RWPE2 (cell line): Measurements from ENCODE around the gene ONECUT1.

Experiments
- ATAC-seq: fragments of 200-7000 bp; cut with Tn5 transposase; 3 replicates; pipeline ENCODE4 v1.9.1; 2021; ENCODE audit warnings: low read depth
- DNase-seq: peaks from one replicate; pipeline ENCODE4 v3.0.0-alpha.2; 2020; ENCODE audit warnings: low spot score
- H3K27ac ChIP-seq: fragments of 450-650 bp; 2 replicates; pipeline ENCODE4 v1.5.1; 2017; ENCODE audit warnings: mild to moderate bottlenecking; ENCODE audit not compliant: poor library complexity, severe bottlenecking
- H3K27me3 ChIP-seq: fragments of 250-450 bp; sonication (Bioruptor Pico); 2 replicates; pipeline ENCODE4 v1.5.1; 2021; ENCODE audit warnings: mild to moderate bottlenecking, moderate library complexity; ENCODE audit not compliant: insufficient read depth, poor library complexity, severe bottlenecking
- H3K36me3 ChIP-seq: fragments of 250-450 bp; sonication (Bioruptor Pico); 2 replicates; pipeline ENCODE4 v1.5.1; 2020; ENCODE audit warnings: low read depth, mild to moderate bottlenecking, moderate library complexity
- H3K4me1 ChIP-seq: fragments of 250-450 bp; sonication (Bioruptor Pico); 2 replicates; pipeline ENCODE4 v1.5.1; 2021; ENCODE audit warnings: mild to moderate bottlenecking, moderate library complexity; ENCODE audit not compliant: insufficient read depth, poor library complexity, severe bottlenecking
- H3K4me3 ChIP-seq: fragments of 250-450 bp; sonication (Bioruptor Pico); 2 replicates; pipeline ENCODE4 v1.5.1; 2021; ENCODE audit warnings: mild to moderate bottlenecking, moderate library complexity; ENCODE audit not compliant: severe bottlenecking
- H3K9me3 ChIP-seq: fragments of 250-450 bp; sonication (Bioruptor Pico); 2 replicates; pipeline ENCODE4 v1.5.1; 2021; ENCODE audit warnings: mild to moderate bottlenecking, moderate library complexity; ENCODE audit not compliant: severe bottlenecking
- CTCF ChIP-seq: fragments of 450-650 bp; IDR thresholded peaks from one replicate; pipeline ENCODE4 v1.5.1; 2017; ENCODE audit warnings: mild to moderate bottlenecking, moderate library complexity; ENCODE audit not compliant: poor library complexity, severe bottlenecking

Gene ONECUT1

GRCh38 chr15:52710708-52711389, 79.3 kb downstream of the ONECUT1 start:
- Histone ChIP-seq H3K27ac (no peak overlapping the region), H3K4me3 (no peak overlapping the region), H3K4me1 (no peaks in the 10 kb centered on the region), H3K27me3 (no peaks in the 10 kb centered on the region), H3K36me3 (no peaks in the 10 kb centered on the region), H3K9me3 (no peaks in the 10 kb centered on the region)
- no peak for ATAC-seq
- no peak for TF ChIP-seq CTCF
- no peak for DNase-seq

GRCh38 chr15:52710050-52710707, 80.0 kb downstream of the ONECUT1 start:
- H3K4me1 ChIP-seq: no peaks in the 10 kb centered on the region
- H3K4me3 ChIP-seq: no peak overlapping the region
- H3K27ac ChIP-seq: no peak overlapping the region
- no peaks in the 10 kb centered on the region for H3K27me3 ChIP-seq
- H3K36me3 ChIP-seq: no peaks in the 10 kb centered on the region
- ATAC-seq: no peak
- no peak for DNase-seq
- H3K9me3 ChIP-seq: no peaks in the 10 kb centered on the region
- no peak for TF ChIP-seq CTCF

GRCh38 chr15:52709187-52709981, 80.8 kb downstream of the ONECUT1 start:
- Histone ChIP-seq H3K9me3 (no peaks in the 10 kb centered on the region), H3K27ac (no peak overlapping the region), H3K4me3 (no peak overlapping the region), H3K27me3 (no peaks in the 10 kb centered on the region), H3K4me1 (no peaks in the 10 kb centered on the region), H3K36me3 (no peaks in the 10 kb centered on the region)
- DNase-seq: no peak
- peak; percentile 53; the same call in 1 of the 3 replicates for ATAC-seq
- TF ChIP-seq CTCF: no peak
